Fibroblast of upper back skin (primary cell): Measurements from ENCODE around the gene PCDHGB2.
"Not testable (repeated sequence)": the region's sequence is repeated elsewhere in the genome, so short reads cannot be mapped to it uniquely, and the experiment has no call there.

Source experiments
- DNase-seq: peaks from one replicate; pipeline ENCODE4 v3.0.0-alpha.2; 2013

Gene PCDHGB2

GRCh38 chr5:141351591-141351990 lies 8.2 kb upstream of the PCDHGB2 start:
- DNase-seq: no peak

- DNase-seq: no peak
These were observed 4.8 kb upstream of the PCDHGB2 start, which contains the start of gene PCDHGA4 for GRCh38 chr5:141354900-141355469. Gene PCDHGA4 (plus strand): TSS chr5:141355021. CDS start chr5:141355108, 87 bp downstream.

- no peak for DNase-seq
These were observed 4.2 kb upstream of the PCDHGB2 start for GRCh38 chr5:141355641-141356040.

- no peak for DNase-seq
These were observed 3.7 kb upstream of the PCDHGB2 start for GRCh38 chr5:141356133-141356532.

GRCh38 chr5:141356950-141357349 lies 2.8 kb upstream of the PCDHGB2 start:
- DNase-seq: no peak

GRCh38 chr5:141360685-141361084 lies 891 bp downstream of the PCDHGB2 start:
- DNase-seq: no peak

- no peak for DNase-seq
These were observed 2.9 kb downstream of the PCDHGB2 start for GRCh38 chr5:141362719-141363118.

- DNase-seq: peak; percentile 28
These were observed 4.3 kb downstream of the PCDHGB2 start, which contains the start of gene PCDHGA5 for GRCh38 chr5:141363952-141364660. Gene PCDHGA5 (plus strand): TSS chr5:141364162. CDS start chr5:141364331, 169 bp downstream.

GRCh38 chr5:141366016-141366896 lies 6.5 kb downstream of the PCDHGB2 start:
- DNase-seq: no peak

GRCh38 chr5:141369994-141370848 lies 10.4 kb downstream of the PCDHGB2 start, which contains the start of gene PCDHGB3:
Gene PCDHGB3 (plus strand): TSS chr5:141370242. CDS start chr5:141370395, 153 bp downstream.
- peak; percentile 64 for DNase-seq

GRCh38 chr5:141371572-141372475 lies 12.0 kb downstream of the PCDHGB2 start:
- no peak for DNase-seq

- peak; percentile 38 for DNase-seq
These were observed 14.0 kb downstream of the PCDHGB2 start, which contains the start of gene PCDHGA6 for GRCh38 chr5:141373673-141374317. Gene PCDHGA6 (plus strand): TSS chr5:141373891. CDS start chr5:141374084, 193 bp downstream.

GRCh38 chr5:141374627-141375026 lies 14.8 kb downstream of the PCDHGB2 start:
- DNase-seq: no peak

GRCh38 chr5:141375444-141376155 lies 15.8 kb downstream of the PCDHGB2 start:
- not testable (repeated sequence) for DNase-seq

GRCh38 chr5:141382469-141383294 lies 22.9 kb downstream of the PCDHGB2 start, which contains the start of gene PCDHGA7:
Gene PCDHGA7 (plus strand): TSS chr5:141382742. CDS start chr5:141382900, 158 bp downstream.
- DNase-seq: peak; percentile 44

- DNase-seq: no peak
These were observed 23.6 kb downstream of the PCDHGB2 start for GRCh38 chr5:141383345-141383744.

GRCh38 chr5:141384471-141385267 lies 24.9 kb downstream of the PCDHGB2 start:
- no peak for DNase-seq
